Measurements from ENCODE around the gene SEBOX. TPM values are rescaled to one million over a fixed set of nuclear protein-coding genes. Genes with fewer than 3 reads are reported as not detected.

The SEBOX gene
- total and polyA plus RNA-seq, 2 experiments from 2014 or later: not detected

- TF ChIP-seq, protein P1, sequence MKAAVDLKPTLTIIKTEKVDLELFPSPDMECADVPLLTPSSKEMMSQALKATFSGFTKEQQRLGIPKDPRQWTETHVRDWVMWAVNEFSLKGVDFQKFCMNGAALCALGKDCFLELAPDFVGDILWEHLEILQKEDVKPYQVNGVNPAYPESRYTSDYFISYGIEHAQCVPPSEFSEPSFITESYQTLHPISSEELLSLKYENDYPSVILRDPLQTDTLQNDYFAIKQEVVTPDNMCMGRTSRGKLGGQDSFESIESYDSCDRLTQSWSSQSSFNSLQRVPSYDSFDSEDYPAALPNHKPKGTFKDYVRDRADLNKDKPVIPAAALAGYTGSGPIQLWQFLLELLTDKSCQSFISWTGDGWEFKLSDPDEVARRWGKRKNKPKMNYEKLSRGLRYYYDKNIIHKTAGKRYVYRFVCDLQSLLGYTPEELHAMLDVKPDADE (IDR thresholded peaks at IDR 0.05): no peak
- TF ChIP-seq CTCF (conservative IDR thresholded peaks at IDR 0.05; ENCODE audit: low read depth in 2 of 2) (no peak), POLR2AphosphoS5 (IDR thresholded peaks at IDR 0.05; ENCODE audit: low read depth) (no peak)
Measured at GRCh38 chr17:28392491-28392890, 27.5 kb upstream of the SEBOX start (continued).

DNA sequence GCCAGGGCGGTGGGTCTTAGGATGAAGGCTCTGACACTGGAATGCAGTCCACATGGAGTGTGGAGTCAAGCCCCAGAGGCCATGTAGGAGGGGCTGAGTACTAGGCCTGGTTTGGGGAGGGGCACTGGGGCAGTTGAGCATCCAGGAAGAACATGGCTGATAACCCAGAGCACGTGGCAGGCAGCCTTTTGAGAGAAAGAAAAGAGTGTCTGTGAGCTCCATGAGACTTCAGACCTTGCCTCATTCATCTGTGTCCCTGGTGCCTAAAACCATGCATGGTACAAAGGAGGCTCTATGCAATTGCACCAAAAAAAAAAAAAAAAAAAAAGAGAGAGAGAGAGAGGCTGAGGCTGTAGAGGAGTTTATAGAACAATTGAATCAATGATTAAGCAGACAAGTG, 26.4 kb upstream of the SEBOX start:
- H3K27me3 Mint-ChIP-seq (ENCODE audit: insufficient read depth, low read depth, poor library complexity): peaks cover 1% of the 10 kb centered on the region
- Histone ChIP-seq H4K20me1 (replicated peaks; ENCODE audit: insufficient read depth) (no peaks in the 10 kb centered on the region; the same call in 1 of the 2 replicates), H3K4me1 (ENCODE audit: insufficient read depth) (no peaks in the 10 kb centered on the region), H3K4me2 (no peak overlapping the region), H3K4me3 (no peak overlapping the region), H3K27me3 (ENCODE audit: insufficient read depth) (peaks cover 2% of the 10 kb centered on the region), H3K36me3 (ENCODE audit: insufficient read depth) (no peaks in the 10 kb centered on the region), H3K9me2 (ENCODE audit: insufficient read depth) (no peaks in the 10 kb centered on the region), H3K27ac (ENCODE audit: low read depth) (no peak overlapping the region), H3K79me2 (replicated peaks; ENCODE audit: insufficient read depth) (no peaks in the 10 kb centered on the region), H2AFZ (no peak overlapping the region), H3F3A (replicated peaks; ENCODE audit: low read depth) (no peaks in the 10 kb centered on the region)
- no peak overlapping the region; the same call in 1 of the 2 replicates for H3K27ac Mint-ChIP-seq
- no peak overlapping the region for H3K4me3 Mint-ChIP-seq
- 0 out of 3 replicates have a peak, but pooled peaks cover 4% of the 10 kb centered on the region for H3K4me1 Mint-ChIP-seq
- H3K9me3 Mint-ChIP-seq: no peaks in the 10 kb centered on the region
- DNase-seq (ENCODE audit: low spot score) (no peak), ATAC-seq (no peak)
- H3K36me3 Mint-ChIP-seq (ENCODE audit: low read depth): peaks cover 13% of the 10 kb centered on the region
- TF ChIP-seq EZH2phosphoT487 (IDR thresholded peaks at IDR 0.05; ENCODE audit: unreplicated experiment) (no peak), NANOG (IDR thresholded peaks at IDR 0.05; ENCODE audit: borderline replicate concordance) (no peak)

- Histone ChIP-seq H4K20me1 (replicated peaks; ENCODE audit: insufficient read depth) (no peaks in the 10 kb centered on the region; the same call in 1 of the 2 replicates), H3F3A (replicated peaks; ENCODE audit: low read depth) (no peaks in the 10 kb centered on the region), H3K4me2 (no peak overlapping the region), H3K27me3 (ENCODE audit: insufficient read depth) (peaks cover 6% of the 10 kb centered on the region), H3K4me3 (no peak overlapping the region), H2AFZ (no peak overlapping the region), H3K9me2 (ENCODE audit: insufficient read depth) (no peaks in the 10 kb centered on the region), H3K27ac (ENCODE audit: low read depth) (no peak overlapping the region), H3K4me1 (ENCODE audit: insufficient read depth) (no peaks in the 10 kb centered on the region), H3K79me2 (replicated peaks; ENCODE audit: insufficient read depth) (no peaks in the 10 kb centered on the region), H3K36me3 (ENCODE audit: insufficient read depth) (no peaks in the 10 kb centered on the region)
- ATAC-seq: no peak
- Mint-ChIP-seq H3K27me3 (ENCODE audit: insufficient read depth, low read depth, poor library complexity) (peaks cover 4% of the 10 kb centered on the region), H3K4me3 (no peak overlapping the region), H3K36me3 (ENCODE audit: low read depth) (peaks cover 13% of the 10 kb centered on the region), H3K4me1 (0 out of 3 replicates have a peak, but pooled peaks cover 3% of the 10 kb centered on the region), H3K27ac (no peak overlapping the region; the same call in 1 of the 2 replicates), H3K9me3 (no peaks in the 10 kb centered on the region)
- no peak for DNase-seq (ENCODE audit: low spot score)
- no peak for TF ChIP-seq ZNF114 (CRISPR knock-in tag; IDR thresholded peaks at IDR 0.05)
- no peak for TF ChIP-seq STAT1 (IDR thresholded peaks at IDR 0.05; ENCODE audit: unreplicated experiment)
- TF ChIP-seq EZH2 (IDR thresholded peaks at IDR 0.05; ENCODE audit: low read depth, unreplicated experiment): no peak
- TF ChIP-seq REST (IDR thresholded peaks at IDR 0.05; ENCODE audit: unreplicated experiment): no peak
- TF ChIP-seq, protein P1 (IDR thresholded peaks at IDR 0.05): no peak
- TF ChIP-seq JUNB (IDR thresholded peaks at IDR 0.05; ENCODE audit: unreplicated experiment): no peak
Measured at GRCh38 chr17:28390984-28391383, 26.0 kb upstream of the SEBOX start.
